Activated CD4-positive, alpha-beta T cell treated with anti-CD3 and anti-CD28 coated beads for 24 hours (primary cell): ENCODE data around the gene ZNF679.
"Not testable (repeated sequence)": the region's sequence is repeated elsewhere in the genome, so short reads cannot be mapped to it uniquely, and the experiment has no call there.

Experiments used
- DNase-seq, 2 donors: peaks; one replicate each; pipeline ENCODE4 v3.0.0-alpha.2; 2020; ENCODE audit warnings: low read depth in 2 of 2

The ZNF679 gene

GRCh38 chr7:64228174-64228573, at the start of gene ZNF679:
Gene ZNF679 (plus strand): TSS chr7:64228474. CDS start chr7:64249118, 20,644 bp downstream.
- not testable (repeated sequence) for DNase-seq

GRCh38 chr7:64180989-64181388, 47.3 kb upstream of the ZNF679 start:
- DNase-seq, result no peak

- DNase-seq, result no peak
These were observed 46.7 kb upstream of the ZNF679 start for GRCh38 chr7:64181586-64181985.

- no peak for DNase-seq
These were observed 46.1 kb upstream of the ZNF679 start for GRCh38 chr7:64182036-64182790.

GRCh38 chr7:64183126-64183742, 45.0 kb upstream of the ZNF679 start:
- peak; percentile 18 to 28 for DNase-seq

GRCh38 chr7:64183827-64184372, 44.4 kb upstream of the ZNF679 start:
- DNase-seq, result no peak

- DNase-seq, result no peak
These were observed 43.9 kb upstream of the ZNF679 start for GRCh38 chr7:64184376-64184775.

GRCh38 chr7:64187408-64187807, 40.9 kb upstream of the ZNF679 start:
- no peak for DNase-seq

- DNase-seq, result no peak
These were observed 36.0 kb upstream of the ZNF679 start for GRCh38 chr7:64192148-64192704.

GRCh38 chr7:64192775-64193174, 35.5 kb upstream of the ZNF679 start:
- no peak for DNase-seq

GRCh38 chr7:64206903-64207302, 21.4 kb upstream of the ZNF679 start, which contains the start of gene ZNF735:
Gene ZNF735 (plus strand): TSS chr7:64207203. CDS start chr7:64207203, 0 bp downstream.
- no peak for DNase-seq

- DNase-seq, result not testable (repeated sequence)
These were observed 8.5 kb upstream of the ZNF679 start for GRCh38 chr7:64219710-64220298.

- no peak for DNase-seq
These were observed 4.9 kb upstream of the ZNF679 start for GRCh38 chr7:64223366-64223765.

GRCh38 chr7:64266341-64266919, 38.2 kb downstream of the ZNF679 start:
- no peak for DNase-seq

GRCh38 chr7:64277630-64278029, 49.4 kb downstream of the ZNF679 start:
- no peak for DNase-seq

- no peak for DNase-seq
These were observed 66.6 kb downstream of the ZNF679 start for GRCh38 chr7:64294701-64295420.

- DNase-seq, result not testable (repeated sequence)
These were observed 69.1 kb downstream of the ZNF679 start for GRCh38 chr7:64297418-64297817.

GRCh38 chr7:64300641-64301405, 72.5 kb downstream of the ZNF679 start:
- DNase-seq, result no peak

GRCh38 chr7:64307254-64308015, 79.2 kb downstream of the ZNF679 start:
- DNase-seq, result peak; percentile 79 to 84

- no peak for DNase-seq
These were observed 79.7 kb downstream of the ZNF679 start for GRCh38 chr7:64308016-64308270.
